HG03066 (cell line): ENCODE measurements around the gene ETS2.
A peak's percentile ranks its signal among the peaks of the same experiment; 100 is the strongest.
"Not testable (repeated sequence)": the region's sequence is repeated elsewhere in the genome, so short reads cannot be mapped to it uniquely, and the experiment has no call there.

Source experiments
- ATAC-seq: cut with Tn5 transposase; IDR thresholded peaks from one replicate; pipeline ENCODE4 v1.9.1; 2021; ENCODE audit warnings: low read depth; ENCODE audit not compliant: unreplicated experiment

Gene ETS2

DNA sequence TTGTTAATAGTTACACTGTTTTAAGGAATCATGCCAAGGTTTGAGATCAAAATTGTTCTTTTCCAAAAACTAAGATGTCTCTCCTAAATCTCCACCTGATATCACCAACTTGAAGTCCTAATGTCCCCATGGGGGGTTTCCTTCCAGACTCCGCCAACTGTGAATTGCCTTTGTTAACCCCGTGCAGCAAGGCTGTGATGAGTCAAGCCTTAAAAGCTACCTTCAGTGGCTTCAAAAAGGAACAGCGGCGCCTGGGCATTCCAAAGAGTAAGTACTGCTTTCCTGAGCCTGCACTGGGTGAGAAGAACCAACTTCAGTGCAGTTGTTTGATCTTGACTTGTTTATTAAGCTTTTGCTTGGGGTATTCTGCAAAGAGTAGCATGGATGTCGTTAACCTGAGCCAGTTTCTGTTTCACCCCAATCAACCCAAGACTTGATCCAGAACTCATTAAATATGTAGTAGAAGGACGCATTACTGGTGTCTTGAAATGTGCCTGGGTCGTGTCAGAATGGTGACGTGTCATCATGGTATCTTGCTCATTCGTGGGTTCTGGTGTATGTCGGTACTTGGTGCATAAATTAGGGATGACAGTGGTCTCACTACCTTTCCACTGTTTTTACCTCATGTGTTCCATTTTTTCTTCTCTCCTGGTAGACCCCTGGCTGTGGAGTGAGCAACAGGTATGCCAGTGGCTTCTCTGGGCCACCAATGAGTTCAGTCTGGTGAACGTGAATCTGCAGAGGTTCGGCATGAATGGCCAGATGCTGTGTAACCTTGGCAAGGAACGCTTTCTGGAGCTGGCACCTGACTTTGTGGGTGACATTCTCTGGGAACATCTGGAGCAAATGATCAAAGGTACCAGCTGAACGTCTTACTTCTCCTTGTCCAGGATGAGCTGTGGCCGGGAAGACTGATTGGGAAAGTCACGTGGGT lies 8.7 kb downstream of the ETS2 start:
- ATAC-seq, result no peak

DNA sequence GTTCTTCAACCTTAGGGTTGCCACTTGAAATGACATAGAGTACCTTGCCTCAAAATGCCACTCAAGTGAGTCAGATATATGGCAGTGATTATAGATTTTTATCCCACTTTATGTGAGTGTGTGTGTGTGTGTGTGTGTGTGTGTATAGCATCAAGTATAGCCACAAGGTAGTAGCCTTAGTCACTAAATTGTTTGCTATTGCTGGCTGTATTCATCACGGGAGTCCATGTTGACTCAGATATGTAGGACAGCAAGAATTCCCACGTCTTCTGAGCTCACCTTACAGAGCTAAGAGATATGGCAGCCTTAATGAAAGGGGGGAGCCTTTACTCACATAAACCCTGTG lies 9.3 kb downstream of the ETS2 start:
- no peak for ATAC-seq

DNA sequence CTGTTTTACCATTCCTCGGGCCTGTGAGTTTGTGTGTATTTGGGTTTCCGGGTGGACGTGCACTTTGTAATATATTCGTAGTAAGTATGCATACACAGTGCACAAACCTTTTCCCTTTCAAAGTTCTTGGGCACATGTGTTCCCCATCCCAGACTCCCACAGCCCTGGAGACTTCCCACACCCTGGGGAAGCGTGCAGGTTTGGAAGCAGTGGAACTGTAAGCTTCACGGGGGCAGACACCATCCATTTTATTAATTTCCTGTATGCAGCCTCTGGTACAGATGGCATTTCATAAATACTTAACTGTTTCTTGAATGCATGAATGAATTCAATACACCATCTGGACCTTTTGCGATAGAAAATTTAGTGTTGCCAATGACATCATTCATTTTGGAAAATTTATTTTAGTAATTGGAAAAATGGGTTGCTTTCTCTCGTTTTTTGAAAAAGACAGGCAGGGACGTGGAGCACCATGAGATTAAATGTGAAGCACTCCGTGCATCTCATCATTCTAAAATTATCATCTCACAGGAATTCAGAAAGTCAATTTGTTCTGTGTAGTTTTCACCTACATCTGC lies 10.8 kb downstream of the ETS2 start:
- ATAC-seq, result no peak

DNA sequence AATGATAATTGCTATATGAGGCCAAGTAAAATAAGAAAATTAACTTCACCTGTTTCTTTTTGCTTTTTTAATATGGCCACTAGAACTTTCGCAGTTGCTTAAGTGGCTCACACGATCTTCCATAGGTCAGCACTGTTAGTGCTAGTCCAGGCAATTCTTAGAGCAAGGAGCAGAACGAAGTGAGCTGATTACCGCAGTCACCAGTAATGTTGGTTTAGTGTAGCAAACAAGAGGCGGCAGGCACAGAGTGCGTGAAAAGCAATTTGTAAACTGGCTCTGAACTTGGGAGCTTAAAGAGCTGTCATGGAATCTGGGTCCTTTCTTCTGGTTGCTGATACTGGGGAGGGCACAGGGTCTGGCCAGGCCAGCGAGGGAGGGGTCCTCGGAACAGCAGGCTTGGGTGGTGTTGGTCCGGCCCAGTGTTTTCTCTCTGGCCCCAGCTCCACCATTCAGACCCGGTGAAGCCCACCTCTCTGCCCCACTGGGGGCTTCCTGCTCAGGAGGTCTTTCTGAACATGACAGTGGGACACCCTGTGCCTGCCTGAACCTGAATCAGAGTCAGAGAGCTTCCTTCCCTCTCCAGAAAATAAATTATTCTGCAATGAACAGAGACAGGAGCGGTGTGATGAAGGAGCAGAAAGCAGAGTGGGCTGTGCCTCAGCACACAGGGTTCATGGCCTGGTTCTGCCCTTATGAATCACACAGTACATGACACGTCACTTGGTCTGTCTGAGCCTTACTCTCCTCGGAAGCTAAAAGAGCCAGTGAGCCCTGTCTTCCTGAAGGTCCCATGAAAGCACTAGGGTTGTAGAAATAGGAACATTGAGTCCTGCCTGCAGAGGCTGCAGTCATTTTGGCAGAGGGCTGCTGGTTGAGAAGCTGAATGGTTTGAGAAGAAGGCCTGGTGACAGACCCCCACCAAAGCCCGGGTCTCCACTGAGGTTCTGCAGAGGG lies 11.9 kb downstream of the ETS2 start:
- ATAC-seq, result no peak

DNA sequence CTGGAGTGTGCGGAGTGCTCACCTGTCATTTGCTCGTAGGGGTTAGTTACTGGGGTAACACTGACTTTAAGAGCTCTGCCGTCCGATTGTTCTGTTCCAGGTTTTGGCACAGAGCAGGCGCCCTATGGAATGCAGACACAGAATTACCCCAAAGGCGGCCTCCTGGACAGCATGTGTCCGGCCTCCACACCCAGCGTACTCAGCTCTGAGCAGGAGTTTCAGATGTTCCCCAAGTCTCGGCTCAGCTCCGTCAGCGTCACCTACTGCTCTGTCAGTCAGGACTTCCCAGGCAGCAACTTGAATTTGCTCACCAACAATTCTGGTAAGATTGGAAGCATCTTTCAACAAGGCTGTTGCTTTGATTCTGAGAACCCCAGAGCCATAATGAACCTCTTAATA lies 12.6 kb downstream of the ETS2 start:
- ATAC-seq, result no peak

DNA sequence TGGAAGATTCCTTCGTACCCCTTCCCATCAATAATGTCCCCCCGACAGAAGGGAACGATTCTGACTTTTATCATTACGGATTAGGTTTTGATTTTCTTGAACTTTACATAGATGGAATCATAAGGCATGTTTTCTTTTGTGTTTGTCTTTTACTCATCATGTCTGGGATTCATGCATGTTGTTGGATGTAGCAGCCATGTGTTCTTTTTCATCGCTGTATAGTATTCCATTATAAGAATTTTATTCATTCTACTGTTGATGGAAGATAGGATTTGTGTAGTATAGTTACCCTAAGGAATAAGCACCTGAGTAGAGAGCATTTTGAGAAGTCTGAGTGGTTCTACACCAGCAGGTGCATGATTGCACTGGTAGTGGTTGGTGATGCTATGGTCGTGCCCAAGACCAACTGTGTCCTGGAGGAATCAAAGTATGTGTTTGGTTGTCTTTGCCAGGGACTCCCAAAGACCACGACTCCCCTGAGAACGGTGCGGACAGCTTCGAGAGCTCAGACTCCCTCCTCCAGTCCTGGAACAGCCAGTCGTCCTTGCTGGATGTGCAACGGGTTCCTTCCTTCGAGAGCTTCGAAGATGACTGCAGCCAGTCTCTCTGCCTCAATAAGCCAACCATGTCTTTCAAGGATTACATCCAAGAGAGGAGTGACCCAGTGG lies 13.5 kb downstream of the ETS2 start:
- no peak for ATAC-seq

DNA sequence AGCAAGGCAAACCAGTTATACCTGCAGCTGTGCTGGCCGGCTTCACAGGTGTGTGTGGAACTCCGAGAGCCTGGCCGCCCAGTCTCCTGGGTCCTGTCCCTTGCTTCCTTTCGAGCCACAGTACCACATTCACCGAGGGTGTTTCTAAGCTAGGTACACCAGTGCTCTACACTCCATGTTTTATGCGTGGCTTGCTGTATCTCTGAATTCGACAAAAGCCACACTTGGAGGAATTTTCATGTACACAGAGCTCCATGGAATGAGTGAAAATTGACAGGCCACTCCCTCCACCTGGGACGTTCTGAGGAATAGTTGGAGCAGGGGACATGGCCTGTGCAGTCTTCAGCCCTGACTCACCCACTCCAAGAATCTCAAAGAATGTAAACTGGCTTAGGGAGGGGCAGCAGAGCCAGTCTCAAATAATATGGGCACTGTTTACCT lies 14.0 kb downstream of the ETS2 start:
- no peak for ATAC-seq

DNA sequence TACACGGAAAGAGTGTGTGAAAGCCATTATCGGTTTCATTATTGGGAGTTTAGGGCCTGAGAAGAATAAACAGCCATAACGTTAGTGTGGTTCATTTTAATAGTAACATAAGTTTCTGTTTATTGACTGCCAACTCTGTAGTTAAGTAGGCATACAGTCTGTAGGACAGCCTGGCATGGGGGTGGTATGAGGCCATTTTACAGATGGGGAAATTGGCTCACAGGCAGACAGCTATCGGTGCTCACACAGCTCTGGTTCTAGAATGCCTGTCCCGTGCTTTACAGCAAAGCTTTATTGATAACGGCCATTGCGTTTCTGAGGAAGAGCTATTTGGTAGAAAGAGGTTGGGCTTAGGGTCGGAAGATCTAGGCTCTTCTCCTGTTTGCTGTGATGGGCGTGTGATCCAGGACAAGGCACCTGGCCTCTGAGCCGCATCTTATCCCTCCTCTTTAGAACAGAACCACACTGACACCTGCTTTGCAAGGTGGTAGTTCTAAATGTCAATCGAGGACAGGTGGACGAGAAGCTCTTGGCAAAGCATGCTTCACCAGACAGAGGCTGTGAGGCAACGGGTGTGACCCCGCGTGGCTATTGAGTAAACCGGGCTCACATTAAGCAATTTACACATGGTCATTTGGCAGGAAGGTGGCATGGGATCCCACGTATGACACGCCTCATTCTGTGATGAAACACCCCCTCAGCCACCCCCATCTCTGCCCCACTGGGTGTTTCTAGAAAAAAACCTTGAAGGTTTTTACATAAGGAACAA lies 14.9 kb downstream of the ETS2 start:
- ATAC-seq, result no peak

DNA sequence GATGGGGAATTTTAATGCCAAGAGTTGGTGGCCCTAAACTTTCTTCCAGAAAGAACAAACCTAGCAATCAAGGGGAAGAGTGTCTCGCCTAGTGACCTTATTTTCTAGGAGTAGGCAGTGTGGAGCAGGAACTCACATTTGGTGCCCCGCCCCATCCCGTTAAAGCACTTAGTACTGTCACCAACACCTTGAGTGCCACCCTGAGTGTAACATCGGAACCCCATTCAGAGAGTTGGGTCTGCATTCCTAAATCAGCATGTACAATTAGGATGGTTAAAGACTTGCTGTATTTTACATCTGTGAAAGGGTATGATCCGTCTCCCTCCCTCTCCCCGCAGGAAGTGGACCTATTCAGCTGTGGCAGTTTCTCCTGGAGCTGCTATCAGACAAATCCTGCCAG lies 15.5 kb downstream of the ETS2 start:
- ATAC-seq, result no peak

DNA sequence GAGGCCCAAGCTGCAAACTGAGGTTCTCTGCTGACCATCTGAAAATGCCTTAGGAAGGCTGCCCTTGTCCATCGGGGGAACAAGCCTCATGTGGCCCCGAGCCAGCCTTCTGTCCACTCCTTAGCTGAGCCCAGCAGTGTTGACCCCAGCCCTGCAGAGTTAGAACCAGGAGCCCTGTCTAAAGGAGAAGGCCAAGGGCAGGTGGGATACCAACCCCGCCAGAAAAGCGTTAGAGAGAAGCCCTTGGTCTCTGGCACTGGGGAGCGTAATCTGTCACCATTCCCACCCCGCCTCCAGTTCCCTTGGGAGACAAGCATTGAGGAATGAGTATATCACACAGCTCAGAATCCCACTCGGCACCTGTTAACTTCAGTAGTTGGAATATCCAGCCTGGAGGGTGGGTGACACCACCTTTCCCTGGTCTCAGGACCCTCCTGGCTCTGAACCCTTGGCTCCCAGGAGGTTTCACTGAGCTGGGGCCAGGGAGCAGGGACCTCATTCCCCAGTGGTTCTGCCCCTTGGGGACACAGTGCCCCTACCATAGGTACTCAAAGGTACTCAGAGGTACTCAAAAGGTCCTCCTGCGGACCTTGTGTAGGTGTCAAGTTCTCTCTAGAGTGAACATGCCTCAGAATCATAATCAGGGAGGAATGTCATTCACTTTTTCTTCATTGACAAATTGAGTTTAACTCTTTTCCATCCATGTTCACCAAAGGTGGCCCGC lies 16.4 kb downstream of the ETS2 start:
- ATAC-seq, result no peak

DNA sequence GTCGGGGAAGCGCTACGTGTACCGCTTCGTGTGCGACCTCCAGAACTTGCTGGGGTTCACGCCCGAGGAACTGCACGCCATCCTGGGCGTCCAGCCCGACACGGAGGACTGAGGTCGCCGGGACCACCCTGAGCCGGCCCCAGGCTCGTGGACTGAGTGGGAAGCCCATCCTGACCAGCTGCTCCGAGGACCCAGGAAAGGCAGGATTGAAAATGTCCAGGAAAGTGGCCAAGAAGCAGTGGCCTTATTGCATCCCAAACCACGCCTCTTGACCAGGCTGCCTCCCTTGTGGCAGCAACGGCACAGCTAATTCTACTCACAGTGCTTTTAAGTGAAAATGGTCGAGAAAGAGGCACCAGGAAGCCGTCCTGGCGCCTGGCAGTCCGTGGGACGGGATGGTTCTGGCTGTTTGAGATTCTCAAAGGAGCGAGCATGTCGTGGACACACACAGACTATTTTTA lies 17.1 kb downstream of the ETS2 start:
- ATAC-seq, result no peak

DNA sequence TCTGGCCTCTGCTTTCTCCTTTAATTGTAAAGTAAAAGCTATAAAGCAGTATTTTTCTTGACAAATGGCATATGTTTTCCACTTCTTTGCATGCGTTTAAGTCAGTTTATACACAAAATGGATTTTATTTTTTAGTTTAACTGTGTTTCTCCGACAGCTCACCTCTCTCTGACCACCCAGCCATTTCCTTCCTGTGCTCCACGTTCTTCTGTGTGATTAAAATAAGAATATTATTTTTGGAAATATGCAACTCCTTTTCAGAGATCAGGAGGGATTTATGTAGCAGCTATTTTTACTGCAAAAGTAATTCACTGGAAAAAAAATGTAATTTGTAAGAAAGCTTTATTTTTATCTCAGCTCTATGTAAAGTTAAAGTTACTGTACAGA lies 18.0 kb downstream of the ETS2 start:
- ATAC-seq, result no peak

DNA sequence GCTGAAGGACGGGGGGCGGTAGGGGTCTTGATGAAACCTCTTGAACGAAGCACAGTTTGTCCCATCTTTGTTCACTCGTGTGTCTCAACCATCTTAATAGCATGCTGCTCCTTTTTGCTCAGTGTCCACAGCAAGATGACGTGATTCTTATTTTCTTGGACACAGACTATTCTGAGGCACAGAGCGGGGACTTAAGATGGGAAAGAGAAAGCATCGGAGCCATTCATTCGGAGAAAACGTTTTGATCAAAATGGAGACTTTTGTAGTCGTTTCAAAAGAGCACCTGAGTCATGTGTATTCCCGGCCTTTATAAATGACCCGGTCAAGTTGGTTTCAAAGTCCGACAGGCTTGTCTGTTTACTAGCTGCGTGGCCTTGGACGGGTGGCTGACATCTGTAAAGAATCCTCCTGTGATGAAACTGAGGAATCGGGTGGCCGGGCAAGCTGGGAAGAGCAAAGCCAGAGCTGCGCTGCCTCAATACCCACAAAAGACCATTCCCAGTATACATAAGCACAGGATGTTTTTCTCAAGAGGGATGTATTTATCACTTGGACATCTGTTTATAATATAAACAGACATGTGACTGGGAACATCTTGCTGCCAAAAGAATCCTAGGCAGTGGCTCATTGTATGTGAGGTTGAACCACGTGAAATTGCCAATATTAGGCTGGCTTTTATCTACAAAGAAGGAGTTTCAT lies 18.5 kb downstream of the ETS2 start:
- ATAC-seq, result no peak

DNA sequence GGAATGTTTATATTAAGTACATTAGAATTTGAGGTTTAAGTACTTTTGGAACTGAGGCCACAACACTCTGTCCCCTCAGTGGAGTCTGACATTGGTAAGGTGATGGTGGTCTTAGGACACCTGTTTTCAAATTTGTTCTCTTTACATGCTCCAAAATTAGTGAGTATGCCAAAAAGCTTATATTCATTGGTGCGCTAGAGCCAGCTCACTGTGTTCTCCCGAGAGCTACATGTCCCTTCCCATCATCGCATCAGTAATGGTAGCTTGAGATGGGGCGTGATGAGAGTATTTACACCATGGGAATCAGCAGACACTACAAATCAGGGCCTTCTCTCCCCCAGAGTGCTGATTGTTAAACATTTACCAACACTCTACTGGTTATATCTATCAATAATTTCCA lies 19.5 kb downstream of the ETS2 start:
- ATAC-seq, result no peak

DNA sequence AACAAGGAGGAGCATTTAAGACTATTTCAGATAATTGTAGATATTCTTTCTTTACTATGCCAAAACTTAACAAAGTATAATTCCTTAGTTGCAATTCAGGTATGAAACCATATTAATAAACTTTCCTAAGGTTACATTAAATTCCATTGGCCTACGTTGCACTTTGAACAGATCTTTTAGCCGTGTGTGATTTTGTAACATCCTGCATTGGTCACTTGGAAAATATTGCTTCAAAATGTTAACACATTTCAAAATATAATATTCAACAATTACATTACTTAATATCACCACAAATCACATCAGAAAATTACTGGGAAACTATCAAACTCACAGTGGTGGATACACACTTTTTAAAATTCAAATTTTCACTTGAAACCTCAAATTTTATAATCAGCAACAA lies 20.2 kb downstream of the ETS2 start:
- no peak for ATAC-seq

DNA sequence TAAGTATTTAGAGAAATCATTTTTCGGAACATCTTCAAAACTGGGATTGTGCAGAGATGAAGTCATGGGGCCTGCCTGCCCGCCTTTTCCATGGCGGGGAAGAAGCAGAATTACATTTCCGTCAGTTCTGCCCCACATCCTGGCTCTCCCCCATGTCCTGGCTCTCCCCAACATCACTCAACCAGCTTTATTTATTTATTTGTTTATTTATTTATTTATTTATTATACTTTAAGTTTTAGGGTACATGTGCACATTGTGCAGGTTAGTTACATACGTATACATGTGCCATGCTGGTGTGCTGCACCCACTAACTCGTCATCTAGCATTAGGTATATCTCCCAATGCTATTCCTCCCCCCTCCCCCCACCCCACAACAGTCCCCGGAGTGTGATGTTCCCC lies 22.4 kb downstream of the ETS2 start:
- ATAC-seq, result not testable (repeated sequence)

DNA sequence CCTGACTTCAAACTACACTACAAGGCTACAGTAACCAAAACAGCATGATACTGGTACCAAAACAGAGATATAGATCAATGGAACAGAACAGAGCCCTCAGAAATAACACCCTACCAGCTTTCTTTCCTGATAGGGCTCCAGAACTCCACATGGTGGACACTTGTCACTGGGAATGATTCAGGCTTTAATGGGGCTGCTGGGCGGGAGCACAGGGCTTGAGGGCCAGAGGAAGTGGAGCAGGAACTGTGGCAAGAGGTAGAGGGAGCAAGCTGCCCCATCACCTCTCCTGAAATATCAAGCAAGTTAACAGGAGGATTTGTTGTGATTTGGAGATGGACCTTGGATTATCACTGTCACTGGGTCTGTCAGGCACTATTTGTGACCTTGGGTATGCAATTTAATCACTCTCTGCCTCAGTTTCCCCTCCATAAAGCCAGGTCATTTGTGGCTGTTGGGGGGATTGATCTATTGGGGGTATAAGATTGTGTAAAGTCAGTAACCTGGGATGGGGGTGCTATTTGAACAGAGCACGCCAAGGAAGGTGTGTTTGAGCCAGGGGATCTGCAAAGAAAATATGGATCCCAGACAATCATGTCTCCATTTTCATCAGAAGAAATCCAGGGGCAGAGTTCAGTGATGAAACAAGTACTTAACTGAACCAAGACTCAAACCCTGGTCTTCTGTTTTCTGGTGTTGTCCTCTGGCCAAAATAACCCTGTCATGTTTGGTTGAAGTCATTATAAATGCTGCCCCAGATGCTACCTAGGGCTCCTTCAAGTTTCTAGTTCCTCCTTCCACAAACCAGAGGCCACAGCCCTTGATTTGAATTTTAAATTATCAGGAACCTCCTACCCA lies 25.2 kb downstream of the ETS2 start:
- peak; percentile 84 for ATAC-seq
